Glutamatergic neuron (in vitro differentiated cells): ENCODE measurements around the gene TGFBI. TPM values are rescaled to one million over a fixed set of nuclear protein-coding genes. Genes with fewer than 3 reads are reported as not detected.

ENCODE experiments used
- DNase-seq: peaks from one replicate; pipeline ENCODE4 v3.0.0; 2022
- H3K27ac Mint-ChIP-seq: one replicate; pipeline ENCODE4 v1.8.0; 2020; ENCODE audit warnings: mild to moderate bottlenecking, mixed read lengths, inconsistent platforms; ENCODE audit not compliant: unreplicated experiment
- H3K27me3 Mint-ChIP-seq: one replicate; pipeline ENCODE4 v1.8.0; 2020; ENCODE audit warnings: mild to moderate bottlenecking, moderate library complexity, mixed read lengths, inconsistent platforms; ENCODE audit not compliant: unreplicated experiment
- H3K36me3 Mint-ChIP-seq: one replicate; pipeline ENCODE4 v1.8.0; 2020; ENCODE audit warnings: mild to moderate bottlenecking, mixed read lengths, inconsistent platforms; ENCODE audit not compliant: unreplicated experiment
- H3K4me1 Mint-ChIP-seq: one replicate; pipeline ENCODE4 v1.8.0; 2020; ENCODE audit warnings: mild to moderate bottlenecking, low read depth, mixed read lengths, inconsistent platforms; ENCODE audit not compliant: unreplicated experiment
- H3K4me3 Mint-ChIP-seq: one replicate; pipeline ENCODE4 v1.8.0; 2020; ENCODE audit warnings: mild to moderate bottlenecking, mixed read lengths, inconsistent platforms; ENCODE audit not compliant: unreplicated experiment
- H3K9me3 Mint-ChIP-seq: one replicate; pipeline ENCODE4 v1.8.0; 2020; ENCODE audit warnings: mild to moderate bottlenecking, moderate library complexity, mixed read lengths, inconsistent platforms; ENCODE audit not compliant: unreplicated experiment
- CTCF ChIP-seq: fragments of 200-600 bp; sonication (generic); IDR thresholded peaks from one replicate; pipeline ENCODE4 v1.5.0; 2021; ENCODE audit not compliant: partially characterized antibody, unreplicated experiment
- total RNA-seq: library from RNA; stranded (reverse); fragmentation: NEBNext Ultra II Directional; extraction: Animal tissue kit (Norgen Biotek cat#: 25700); gene quantifications from one replicate; pipeline ENCODE4 v1.2.1, GENCODE V29; 2021; ENCODE audit not compliant: unreplicated experiment

Gene TGFBI
- total RNA-seq, 1 donor from 2014 or later, result 2.3 TPM

- TF ChIP-seq CTCF, result no peak
- H3K36me3 Mint-ChIP-seq, result no peaks in the 10 kb centered on the region
- H3K27ac Mint-ChIP-seq, result no peak overlapping the region
- H3K4me1 Mint-ChIP-seq, result peaks cover 17% of the 10 kb centered on the region
- H3K9me3 Mint-ChIP-seq, result peaks cover 5% of the 10 kb centered on the region
- peaks cover 3% of the 10 kb centered on the region for H3K27me3 Mint-ChIP-seq
- no peak for DNase-seq
- peak overlapping the region; percentile 67 for H3K4me3 Mint-ChIP-seq
Measured at GRCh38 chr5:136080113-136080482, 51.3 kb downstream of the TGFBI start.

GRCh38 chr5:136080483-136081216, 51.9 kb downstream of the TGFBI start:
- Mint-ChIP-seq H3K27ac (no peak overlapping the region), H3K4me1 (peaks cover 16% of the 10 kb centered on the region), H3K4me3 (peak overlapping the region; percentile 67), H3K27me3 (peaks cover 3% of the 10 kb centered on the region), H3K36me3 (no peaks in the 10 kb centered on the region), H3K9me3 (peaks cover 5% of the 10 kb centered on the region)
- TF ChIP-seq CTCF, result no peak
- DNase-seq, result peak; percentile 52

- Mint-ChIP-seq H3K27me3 (peaks cover 3% of the 10 kb centered on the region), H3K9me3 (peaks cover 5% of the 10 kb centered on the region), H3K27ac (no peak overlapping the region), H3K4me1 (peaks cover 13% of the 10 kb centered on the region), H3K36me3 (no peaks in the 10 kb centered on the region), H3K4me3 (no peak overlapping the region)
- no peak for TF ChIP-seq CTCF
- no peak for DNase-seq
Measured at GRCh38 chr5:136081217-136081591, 52.4 kb downstream of the TGFBI start.

GRCh38 chr5:136082390-136083193, 53.8 kb downstream of the TGFBI start:
- DNase-seq, result peak; percentile 89

More at GRCh38 chr5:136082390-136083193, 53.8 kb downstream of the TGFBI start:
- no peaks in the 10 kb centered on the region for H3K36me3 Mint-ChIP-seq
- peaks cover 7% of the 10 kb centered on the region for H3K4me1 Mint-ChIP-seq
- H3K4me3 Mint-ChIP-seq, result no peak overlapping the region
- peaks cover 3% of the 10 kb centered on the region for H3K27me3 Mint-ChIP-seq
- no peak overlapping the region for H3K27ac Mint-ChIP-seq
- peaks cover 5% of the 10 kb centered on the region for H3K9me3 Mint-ChIP-seq
- TF ChIP-seq CTCF, result peak; percentile 83
